Measurements from ENCODE around the gene CBY1. TPM values are rescaled to one million over a fixed set of nuclear protein-coding genes. Genes with fewer than 3 reads are reported as not detected.

CBY1 gene
- total and polyA plus RNA-seq, 10 of the 15 experiments (the other 5 are each of a cell fraction or from before 2014, with no cell fraction given), result 7.3 to 18.6 (median 11.9) TPM

- ChIA-PET RAD21 (ENCODE audit: unreplicated experiment) (no interaction called here), POLR2A (no interaction called here), CTCF (no interaction called here), SMC1A (ENCODE audit: uncharacterized antibody, unreplicated experiment) (no interaction called here)
- no peak overlapping the region for H3K4me3 ChIP-seq
- TF ChIP-seq NFIC (IDR thresholded peaks at IDR 0.05; ENCODE audit: low read depth, low read length) (no peak), ZNF384 (IDR thresholded peaks at IDR 0.05; ENCODE audit: borderline replicate concordance, low read depth, low read length) (no peak), SMC3 (IDR thresholded peaks at IDR 0.05; ENCODE audit: borderline replicate concordance, low read length) (no peak), IRF5 (IDR thresholded peaks at IDR 0.05; ENCODE audit: borderline replicate concordance) (no peak), BACH1 (IDR thresholded peaks at IDR 0.05; ENCODE audit: borderline replicate concordance) (no peak), PAX5 (IDR thresholded peaks at IDR 0.05; ENCODE audit: borderline replicate concordance, low read depth, low read length) (no peak), EGR1 (IDR thresholded peaks at IDR 0.05; ENCODE audit: borderline replicate concordance in 1 of 2, low read depth in 2 of 2, low read length in 2 of 2) (no peak), YY1 (IDR thresholded peaks at IDR 0.05; ENCODE audit: low read depth, low read length) (no peak), CBX3 (IDR thresholded peaks at IDR 0.05; ENCODE audit: borderline replicate concordance, low read depth) (no peak), CBFB (IDR thresholded peaks at IDR 0.05; ENCODE audit: low read depth) (no peak)
- TF ChIP-seq, protein P1, sequence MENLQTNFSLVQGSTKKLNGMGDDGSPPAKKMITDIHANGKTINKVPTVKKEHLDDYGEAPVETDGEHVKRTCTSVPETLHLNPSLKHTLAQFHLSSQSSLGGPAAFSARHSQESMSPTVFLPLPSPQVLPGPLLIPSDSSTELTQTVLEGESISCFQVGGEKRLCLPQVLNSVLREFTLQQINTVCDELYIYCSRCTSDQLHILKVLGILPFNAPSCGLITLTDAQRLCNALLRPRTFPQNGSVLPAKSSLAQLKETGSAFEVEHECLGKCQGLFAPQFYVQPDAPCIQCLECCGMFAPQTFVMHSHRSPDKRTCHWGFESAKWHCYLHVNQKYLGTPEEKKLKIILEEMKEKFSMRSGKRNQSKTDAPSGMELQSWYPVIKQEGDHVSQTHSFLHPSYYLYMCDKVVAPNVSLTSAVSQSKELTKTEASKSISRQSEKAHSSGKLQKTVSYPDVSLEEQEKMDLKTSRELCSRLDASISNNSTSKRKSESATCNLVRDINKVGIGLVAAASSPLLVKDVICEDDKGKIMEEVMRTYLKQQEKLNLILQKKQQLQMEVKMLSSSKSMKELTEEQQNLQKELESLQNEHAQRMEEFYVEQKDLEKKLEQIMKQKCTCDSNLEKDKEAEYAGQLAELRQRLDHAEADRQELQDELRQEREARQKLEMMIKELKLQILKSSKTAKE (IDR thresholded peaks at IDR 0.05; ENCODE audit: low read depth, poor library complexity, severe bottlenecking), result no peak
- TF ChIP-seq, protein P2, sequence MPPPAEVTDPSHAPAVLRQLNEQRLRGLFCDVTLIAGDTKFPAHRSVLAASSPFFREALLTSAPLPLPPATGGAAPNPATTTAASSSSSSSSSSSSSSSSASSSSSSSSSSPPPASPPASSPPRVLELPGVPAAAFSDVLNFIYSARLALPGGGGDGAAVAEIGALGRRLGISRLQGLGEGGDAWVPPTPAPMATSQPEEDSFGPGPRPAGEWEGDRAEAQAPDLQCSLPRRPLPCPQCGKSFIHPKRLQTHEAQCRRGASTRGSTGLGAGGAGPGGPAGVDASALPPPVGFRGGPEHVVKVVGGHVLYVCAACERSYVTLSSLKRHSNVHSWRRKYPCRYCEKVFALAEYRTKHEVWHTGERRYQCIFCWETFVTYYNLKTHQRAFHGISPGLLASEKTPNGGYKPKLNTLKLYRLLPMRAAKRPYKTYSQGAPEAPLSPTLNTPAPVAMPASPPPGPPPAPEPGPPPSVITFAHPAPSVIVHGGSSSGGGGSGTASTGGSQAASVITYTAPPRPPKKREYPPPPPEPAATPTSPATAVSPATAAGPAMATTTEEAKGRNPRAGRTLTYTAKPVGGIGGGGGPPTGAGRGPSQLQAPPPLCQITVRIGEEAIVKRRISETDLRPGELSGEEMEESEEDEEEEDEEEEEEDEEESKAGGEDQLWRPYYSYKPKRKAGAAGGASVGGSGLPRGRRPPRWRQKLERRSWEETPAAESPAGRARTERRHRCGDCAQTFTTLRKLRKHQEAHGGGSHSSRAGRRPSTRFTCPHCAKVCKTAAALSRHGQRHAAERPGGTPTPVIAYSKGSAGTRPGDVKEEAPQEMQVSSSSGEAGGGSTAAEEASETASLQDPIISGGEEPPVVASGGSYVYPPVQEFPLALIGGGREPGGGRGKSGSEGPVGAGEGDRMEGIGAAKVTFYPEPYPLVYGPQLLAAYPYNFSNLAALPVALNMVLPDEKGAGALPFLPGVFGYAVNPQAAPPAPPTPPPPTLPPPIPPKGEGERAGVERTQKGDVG (CRISPR knock-in tag; IDR thresholded peaks at IDR 0.05), result no peak
- FAIRE-seq (no peak), ATAC-seq (no peak), DNase-seq (ENCODE audit: low read depth, low spot score) (no peak)
- in situ Hi-C loops (cut with MboI), result no loop called here
- H3K79me2 ChIP-seq (ENCODE audit: control insufficient read depth, insufficient read depth, low read length), result no peaks in the 10 kb centered on the region
- 18% methylated on average over 3 of the region's 3 CpGs for WGBS (ENCODE audit: insufficient coverage, insufficient replicate concordance, low lambda C conversion rate, missing lambda C conversion rate)
- no peak overlapping the region for H3K27ac ChIP-seq (ENCODE audit: control insufficient read depth, insufficient read depth)
- no peaks in the 10 kb centered on the region for H4K20me1 ChIP-seq (ENCODE audit: control insufficient read depth, insufficient read depth)
- BruUV-seq (replicated peaks), result no TSS peak
- intact Hi-C loops (cut with micrococcal nuclease; ENCODE audit: unreplicated experiment), result no loop called here
- no peak overlapping the region for H3K9ac ChIP-seq (ENCODE audit: control insufficient read depth, insufficient read depth, low read length)
- H3K4me2 ChIP-seq (ENCODE audit: control insufficient read depth, insufficient read depth), result no peak overlapping the region
- peaks cover 0 to 3% of the 10 kb centered on the region in 2 experiments; a peak in 2 of 4 replicates for H3K27me3 ChIP-seq (replicated peaks in 1 of 2; ENCODE audit: control insufficient read depth in 2 of 2, insufficient read depth in 2 of 2, low read length in 1 of 2)
- H2AFZ ChIP-seq (ENCODE audit: control insufficient read depth, low read depth, low read length), result no peak overlapping the region
- no peaks in the 10 kb centered on the region for H3K4me1 ChIP-seq (ENCODE audit: control insufficient read depth, insufficient read depth, low read length)
- no peaks in the 10 kb centered on the region for H3K9me3 ChIP-seq (replicated peaks; ENCODE audit: control insufficient read depth, insufficient read depth, low read length)
- H3K36me3 ChIP-seq (ENCODE audit: control insufficient read depth in 2 of 2, insufficient read depth in 2 of 2, low read length in 1 of 2), result no peaks in the 10 kb centered on the region
Measured at GRCh38 chr22:38632528-38632927, 23.9 kb upstream of the CBY1 start.
